DMS53 (cell line): ENCODE measurements around the gene NCAM1.
"Not testable (repeated sequence)": the region's sequence is repeated elsewhere in the genome, so short reads cannot be mapped to it uniquely, and the experiment has no call there.

Experiments
- DNase-seq: peaks from one replicate; lab custom pipeline; 2025; lab: John Stamatoyannopoulos, UW

Gene NCAM1

DNA sequence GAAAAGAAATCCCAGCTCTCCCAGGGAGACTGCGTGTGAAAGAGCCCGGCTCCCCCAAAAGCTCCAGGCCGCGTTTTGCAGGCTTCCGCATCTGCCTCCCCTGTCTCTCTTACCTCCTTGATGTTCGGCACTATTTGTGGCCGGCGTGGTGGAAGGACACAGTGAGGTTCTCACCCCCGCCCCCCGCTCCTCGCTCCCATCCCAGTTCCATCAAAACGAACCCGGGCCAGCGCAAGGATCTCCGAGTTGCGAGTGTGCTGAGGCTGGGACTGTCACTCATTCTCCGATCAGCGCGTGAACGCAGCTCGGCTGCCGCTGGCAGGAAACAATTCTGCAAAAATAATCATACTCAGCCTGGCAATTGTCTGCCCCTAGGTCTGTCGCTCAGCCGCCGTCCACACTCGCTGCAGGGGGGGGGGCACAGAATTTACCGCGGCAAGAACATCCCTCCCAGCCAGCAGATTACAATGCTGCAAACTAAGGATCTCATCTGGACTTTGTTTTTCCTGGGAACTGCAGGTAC is at the start of gene NCAM1:
Gene NCAM1 (plus strand): TSS at position 275 of the 523 bp plus-strand sequence.
- DNase-seq = peak; percentile 98

DNA sequence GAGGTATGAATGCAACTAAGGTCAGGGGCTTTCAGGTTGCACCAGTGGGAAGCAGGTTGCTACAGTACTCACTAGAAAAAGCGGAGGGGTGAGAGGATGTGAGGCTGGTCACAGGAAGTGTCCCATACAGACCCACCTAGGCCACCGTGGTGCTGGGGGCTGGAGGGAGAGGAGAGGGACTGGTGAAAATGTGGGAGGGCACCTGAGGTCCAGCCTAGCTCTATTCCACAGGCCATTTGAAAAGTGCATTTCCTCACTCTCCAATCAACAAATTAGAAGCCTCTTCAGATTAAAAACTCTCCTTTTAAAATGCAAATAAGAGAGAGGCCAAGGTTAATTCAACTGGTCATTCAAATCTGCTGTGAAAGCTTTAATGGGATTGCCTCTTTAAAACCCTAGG is 38.6 kb upstream of the NCAM1 start:
- no peak for DNase-seq

DNA sequence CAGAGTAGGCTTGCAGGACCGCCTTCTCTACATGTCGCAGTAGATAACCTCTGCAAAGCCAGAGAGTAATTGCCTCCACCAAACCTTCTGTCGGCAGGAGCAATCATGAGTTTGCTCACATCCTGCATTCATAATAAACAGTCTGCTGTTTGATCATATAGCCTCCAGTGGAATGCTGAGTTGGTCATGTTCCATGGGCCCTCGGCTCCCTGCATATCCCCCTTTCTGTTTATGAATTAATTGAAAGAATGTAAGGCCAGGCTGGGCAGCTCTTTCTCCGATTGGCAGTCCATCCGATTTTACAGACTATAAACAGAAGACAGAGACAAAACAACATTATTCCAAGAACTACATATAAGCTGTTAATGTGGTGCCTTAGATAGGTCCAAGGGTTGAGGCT is 36.4 kb upstream of the NCAM1 start:
- not testable (repeated sequence) for DNase-seq

DNA sequence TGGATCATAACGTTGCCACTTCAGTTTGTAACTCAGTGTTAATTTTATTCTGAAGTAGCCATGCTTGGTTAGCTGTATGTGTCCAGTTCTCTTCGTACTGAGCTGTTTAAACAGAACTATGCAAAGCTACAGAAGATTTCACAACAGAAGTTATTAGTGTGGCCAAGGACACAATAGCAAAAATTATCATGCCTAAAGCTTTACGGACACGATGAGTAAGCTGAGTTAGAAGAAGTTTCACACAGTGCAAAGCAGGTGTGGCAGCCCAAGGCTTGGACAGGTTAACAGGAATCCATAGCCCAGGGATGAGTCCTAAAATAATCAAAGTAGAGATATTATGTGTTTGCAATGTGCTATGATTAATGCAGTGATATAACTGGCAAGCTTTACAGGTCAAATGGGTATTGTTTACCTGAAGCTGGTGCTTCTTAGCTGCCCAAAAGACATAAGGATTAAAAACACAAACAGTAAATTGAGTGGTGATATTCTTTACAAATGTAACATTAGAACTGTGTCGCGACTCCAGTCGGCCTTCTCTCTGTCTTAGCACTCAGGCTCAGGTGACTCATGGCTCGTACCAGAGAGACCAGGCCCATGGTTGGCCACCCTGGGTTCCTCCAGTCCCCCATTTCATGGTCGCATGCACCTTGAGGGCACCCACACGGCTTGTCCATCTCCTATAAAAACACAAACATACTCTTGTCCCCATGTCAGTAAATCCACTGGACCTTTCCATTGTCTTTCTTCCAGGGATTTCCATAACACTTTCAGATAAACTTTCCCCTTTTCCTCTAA is 35.5 kb upstream of the NCAM1 start:
- DNase-seq = no peak

DNA sequence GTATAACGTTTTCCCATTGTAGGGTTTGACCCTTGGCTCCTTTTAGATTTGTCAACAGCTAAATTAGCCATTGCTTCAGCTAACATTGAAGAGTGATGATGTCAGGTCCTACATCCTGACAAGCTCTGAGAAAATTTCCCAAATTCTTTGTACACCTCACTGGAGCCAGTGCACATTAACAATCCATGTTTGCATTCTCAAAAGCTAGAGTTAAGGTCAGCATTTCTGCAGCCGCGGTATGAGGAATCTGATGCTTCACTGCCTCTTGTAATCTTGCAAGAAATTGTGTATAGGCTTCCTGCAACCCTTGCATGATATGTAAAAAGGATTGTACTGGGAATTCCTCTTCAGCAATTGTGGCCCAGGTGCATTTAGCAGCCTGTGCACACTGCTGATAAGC is 33.1 kb upstream of the NCAM1 start:
- no peak for DNase-seq

DNA sequence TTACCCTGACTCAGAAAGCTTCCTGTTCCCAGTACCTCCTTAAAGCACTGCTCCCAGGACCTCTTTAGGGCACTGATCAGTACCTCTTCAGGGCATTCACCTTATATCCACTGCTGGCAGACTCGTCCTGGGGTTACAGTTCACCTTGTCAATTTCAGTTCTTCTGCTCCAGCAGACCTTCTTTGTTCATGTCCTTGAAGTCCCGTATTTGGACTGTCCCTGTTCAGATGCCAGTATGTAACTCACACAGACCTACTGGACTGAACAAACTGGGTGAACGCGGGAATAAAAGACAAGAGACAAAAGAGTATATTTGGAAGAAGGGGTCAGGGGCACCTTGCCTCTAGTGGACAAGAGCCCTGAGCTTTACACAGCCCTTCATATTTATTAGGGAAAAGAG is 31.8 kb upstream of the NCAM1 start:
- DNase-seq = no peak

DNA sequence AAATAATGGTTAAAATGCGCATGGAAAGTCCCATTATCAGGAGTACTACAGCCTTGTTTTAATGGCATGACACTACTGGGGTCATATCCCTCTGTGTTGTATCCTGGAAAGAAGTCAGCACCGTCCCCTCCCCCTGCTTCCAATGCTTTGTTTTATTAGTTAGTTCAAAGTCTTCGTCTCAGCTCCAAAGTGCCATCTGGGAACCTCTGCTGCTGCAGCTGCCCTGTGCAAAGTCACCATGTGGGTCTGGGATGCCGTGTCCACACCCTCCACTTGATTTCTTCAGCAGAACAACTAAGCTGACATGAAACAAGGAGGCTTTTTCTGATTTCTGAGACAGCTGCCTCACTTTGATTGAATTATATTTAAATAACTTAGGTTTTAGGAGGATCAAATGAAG is 29.5 kb upstream of the NCAM1 start:
- DNase-seq = no peak

DNA sequence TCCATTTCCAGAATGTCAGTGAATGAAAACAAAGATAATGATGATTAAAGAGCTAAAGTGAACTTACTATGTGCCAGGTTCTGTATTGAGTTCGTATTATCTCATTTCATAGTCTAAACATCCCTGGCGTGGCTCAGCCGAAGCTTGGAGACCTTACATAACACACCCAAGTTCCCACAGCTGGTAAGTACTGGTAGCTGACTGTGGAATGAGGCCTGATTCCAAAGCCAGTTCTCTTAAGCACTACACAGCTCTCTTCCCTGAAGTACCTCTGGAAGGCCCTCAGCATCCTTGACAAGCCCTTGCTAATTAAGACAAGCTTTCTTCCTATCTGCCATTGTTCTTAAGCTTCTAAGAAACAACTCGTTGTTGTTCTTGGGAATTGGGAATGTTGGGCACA is 28.6 kb upstream of the NCAM1 start:
- no peak for DNase-seq

DNA sequence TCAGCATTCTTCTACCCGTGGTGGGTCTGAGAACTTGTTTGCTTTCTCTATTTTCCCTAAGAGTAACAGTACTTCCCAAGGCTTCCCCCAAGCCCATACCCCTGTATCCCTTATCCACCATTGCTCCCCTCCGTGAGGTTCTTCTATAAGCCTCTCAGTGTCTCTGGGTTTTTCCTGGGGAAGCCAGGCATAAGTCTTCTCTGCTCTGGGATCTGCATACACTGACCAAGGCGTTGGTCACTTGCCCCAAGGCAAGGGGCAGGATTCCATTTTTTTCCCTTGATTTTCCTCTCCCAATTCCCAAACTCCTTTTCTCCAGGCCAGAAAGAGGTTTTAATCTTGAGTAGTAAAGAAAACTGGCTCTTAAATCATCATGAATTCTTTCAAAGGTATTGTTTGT is 27.2 kb upstream of the NCAM1 start:
- no peak for DNase-seq

DNA sequence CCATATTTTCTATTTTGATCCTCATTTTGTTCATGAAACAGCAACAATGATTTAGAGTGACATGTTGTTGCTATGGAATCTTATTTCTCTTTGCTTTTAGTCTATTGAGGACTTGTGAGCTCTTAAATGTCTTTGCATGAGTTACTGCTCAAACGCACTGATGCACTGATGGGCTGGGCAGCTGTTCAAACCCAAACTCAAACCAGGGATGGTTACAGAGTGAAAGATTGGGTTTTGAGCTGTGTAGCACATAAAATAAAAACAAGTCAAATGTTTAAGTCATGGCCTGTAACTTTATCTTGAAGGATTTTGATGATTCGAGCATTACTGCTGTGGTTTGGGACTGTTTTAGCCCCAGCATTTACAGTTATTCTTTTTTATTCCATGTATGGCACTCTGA is 20.1 kb upstream of the NCAM1 start:
- no peak for DNase-seq

DNA sequence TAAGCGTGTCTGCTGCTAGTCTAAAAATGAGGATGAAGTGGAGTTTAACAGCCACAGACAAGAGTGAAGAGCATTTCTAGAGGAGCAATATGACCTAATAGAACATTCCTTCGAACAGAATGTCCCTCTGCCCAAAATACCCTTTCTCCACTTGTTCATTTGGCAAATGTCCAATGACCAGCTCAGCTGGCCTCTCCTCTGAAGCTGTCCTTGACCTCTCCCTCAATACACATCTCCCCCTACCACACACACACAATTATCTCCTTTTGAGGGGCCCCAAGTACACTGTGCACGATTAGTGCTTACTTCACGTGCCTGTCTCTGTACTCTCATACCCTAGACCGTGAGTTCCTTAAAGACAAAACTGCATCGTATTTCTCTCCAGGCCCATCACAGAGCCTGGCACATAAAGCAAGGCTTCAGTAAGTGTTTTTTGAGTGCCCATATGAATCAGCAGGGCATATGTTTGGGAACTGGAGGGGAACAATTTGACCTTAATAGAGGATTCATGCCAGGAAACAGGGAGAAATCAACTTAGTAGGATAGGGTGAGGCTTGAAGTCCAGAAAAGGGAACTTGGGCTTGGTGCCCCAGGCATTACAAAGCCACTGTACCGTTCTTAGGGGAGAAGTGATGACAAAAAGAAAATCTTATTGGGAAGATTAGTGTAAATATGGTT is 18.1 kb upstream of the NCAM1 start:
- no peak for DNase-seq

DNA sequence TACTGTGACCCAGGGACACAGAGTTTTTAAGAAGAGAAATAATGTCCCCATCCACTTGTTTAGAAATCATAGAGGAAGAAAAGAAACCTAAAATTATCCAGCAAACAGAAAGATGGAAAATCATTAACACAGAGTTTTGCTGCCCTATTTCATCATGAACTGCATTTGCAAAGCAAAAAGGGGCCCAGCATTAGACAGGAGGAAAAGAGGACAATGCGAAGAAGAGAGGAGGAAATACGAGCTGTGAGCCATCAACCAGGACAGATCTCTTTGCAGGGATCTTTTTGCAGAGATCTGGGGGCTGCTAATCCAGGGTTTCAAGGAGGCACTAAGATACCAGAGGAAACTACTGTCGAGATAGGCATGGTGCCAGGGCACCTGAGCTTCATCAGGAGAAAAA is 14.4 kb upstream of the NCAM1 start:
- DNase-seq = no peak

DNA sequence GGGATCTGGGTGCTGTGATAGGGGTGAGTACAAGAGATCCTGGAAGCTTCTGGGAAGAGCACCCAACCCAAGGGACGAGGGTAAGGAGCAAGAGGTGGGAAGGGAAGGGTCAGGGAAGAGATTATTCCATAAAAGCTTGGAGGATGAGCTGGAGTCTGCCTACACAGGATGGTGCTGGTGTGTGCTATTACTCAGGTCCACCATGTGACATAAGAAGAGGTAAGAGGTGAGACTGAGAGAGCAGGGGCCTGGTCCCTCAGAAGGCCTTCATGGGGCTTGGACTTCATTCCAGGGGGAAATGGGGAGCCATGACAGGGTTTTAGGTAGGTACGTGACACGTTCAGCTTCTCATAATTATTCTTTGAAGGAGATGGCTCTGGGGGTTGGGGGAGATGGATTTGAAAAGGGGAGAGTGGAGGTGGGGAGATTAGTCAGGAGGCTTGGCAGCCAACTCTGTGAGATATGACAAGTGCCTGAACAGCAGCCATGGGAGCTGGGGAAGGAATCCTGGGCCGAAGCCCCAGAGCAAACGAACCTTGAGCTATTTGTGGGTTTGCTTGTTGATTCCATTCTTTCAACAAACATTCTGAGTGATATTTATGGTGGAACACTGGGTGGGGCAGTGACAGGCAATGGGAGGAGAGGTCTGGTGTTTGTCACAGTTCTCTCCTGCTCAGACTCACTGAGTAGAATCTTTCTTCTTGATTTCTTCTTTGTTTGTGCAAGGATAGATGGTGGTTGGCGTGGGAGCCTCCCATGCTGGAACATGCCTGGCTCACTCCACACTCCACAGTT is 11.2 kb upstream of the NCAM1 start:
- no peak for DNase-seq

DNA sequence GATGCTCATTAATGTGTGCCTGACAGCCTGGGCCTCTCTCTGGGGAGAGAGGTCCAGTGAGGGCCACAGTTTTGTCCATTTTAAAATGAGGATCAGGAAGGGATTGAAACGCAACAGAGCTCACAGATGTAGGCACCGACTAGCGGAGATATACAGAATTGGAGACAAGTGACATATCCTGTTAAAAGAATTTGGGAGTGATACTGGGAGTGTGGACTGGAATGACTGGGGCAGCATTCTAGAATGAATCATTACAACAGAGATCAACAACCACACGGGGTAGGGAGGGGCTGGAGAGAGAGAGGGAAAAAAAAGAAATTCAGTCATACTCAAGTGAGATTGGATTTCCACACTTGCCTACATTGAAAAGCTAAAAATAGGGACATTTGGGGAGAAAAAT is 2.5 kb upstream of the NCAM1 start:
- no peak for DNase-seq

DNA sequence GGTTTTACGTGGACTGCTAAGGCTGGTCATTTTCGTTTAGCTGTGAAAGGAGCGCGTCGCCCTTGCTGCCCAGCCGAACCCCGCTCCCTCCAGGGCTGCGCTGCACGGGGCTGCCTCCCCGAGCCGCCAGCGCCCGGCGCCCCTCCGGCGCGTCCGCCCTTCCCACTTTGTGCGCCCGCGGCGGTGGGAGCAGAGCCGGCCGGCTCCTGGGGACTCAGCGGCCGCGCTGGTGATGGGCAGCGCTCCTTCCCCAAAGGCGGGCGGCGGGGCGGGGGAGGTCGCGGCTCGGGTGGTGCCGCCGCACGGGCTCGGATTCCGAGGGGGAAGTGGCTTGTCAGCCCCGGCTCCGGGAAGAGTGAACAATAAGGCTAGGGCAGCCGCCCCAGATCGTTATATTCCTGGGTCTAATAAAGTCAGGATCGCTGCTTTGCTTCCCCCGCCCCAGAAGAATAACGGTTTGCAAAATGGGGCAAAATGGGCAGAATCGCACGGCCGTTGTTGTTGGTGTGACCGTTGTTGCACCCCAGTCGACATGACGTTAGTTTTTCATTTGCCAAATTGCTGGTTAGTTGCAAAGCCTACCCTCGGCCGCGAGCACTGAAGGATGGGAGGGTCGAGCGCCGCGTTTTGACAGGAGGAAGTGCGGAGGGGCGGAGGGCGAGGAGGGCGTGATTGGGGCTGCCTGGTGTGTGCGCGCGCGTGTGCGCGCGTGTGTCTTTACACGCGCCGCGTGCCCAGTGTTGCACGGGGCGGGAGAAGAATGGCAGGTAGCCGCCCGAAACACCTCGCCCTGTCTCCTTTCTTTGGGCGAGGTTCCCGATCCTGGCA is 745 bp downstream of the NCAM1 start:
- DNase-seq = peak; percentile 76

DNA sequence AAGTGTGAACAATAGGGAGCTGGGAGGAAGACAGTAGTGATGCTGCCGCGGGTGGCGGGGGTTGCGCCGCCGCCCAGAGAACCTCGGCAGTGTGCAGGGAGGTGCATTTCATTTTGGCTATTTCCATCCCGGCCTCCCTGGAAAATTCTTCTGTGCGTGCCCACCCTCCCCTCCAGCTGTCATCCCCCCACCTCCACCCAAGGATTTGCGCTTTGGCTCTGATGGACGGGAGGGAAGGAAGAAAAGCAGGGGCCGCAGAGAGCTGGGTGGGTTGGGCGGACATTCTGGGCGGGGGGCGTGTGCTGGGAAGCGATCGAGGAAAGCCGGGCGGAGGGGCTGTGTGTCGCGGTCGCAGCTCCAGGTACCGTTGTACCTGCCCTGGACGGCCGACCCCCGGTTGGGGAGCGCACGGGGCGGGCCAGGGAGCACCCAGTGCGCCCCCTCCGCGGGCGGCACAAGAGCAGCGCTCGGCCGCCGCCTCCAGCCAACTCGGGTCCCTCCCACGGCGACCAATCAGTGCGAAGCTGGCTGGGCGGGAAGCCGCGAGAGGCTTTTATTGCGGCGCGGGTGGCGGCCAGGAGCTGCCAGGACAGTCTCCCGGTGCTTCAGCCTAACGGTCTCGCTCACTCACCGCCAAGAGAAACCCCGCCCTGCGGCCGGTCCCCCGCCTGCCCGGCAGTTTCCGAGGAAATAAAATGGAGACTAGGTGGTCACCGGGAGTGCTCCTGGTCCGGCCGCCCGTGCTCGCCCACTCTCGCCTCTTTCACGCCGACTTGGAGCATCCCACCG is 1.6 kb downstream of the NCAM1 start:
- peak; percentile 92 for DNase-seq

DNA sequence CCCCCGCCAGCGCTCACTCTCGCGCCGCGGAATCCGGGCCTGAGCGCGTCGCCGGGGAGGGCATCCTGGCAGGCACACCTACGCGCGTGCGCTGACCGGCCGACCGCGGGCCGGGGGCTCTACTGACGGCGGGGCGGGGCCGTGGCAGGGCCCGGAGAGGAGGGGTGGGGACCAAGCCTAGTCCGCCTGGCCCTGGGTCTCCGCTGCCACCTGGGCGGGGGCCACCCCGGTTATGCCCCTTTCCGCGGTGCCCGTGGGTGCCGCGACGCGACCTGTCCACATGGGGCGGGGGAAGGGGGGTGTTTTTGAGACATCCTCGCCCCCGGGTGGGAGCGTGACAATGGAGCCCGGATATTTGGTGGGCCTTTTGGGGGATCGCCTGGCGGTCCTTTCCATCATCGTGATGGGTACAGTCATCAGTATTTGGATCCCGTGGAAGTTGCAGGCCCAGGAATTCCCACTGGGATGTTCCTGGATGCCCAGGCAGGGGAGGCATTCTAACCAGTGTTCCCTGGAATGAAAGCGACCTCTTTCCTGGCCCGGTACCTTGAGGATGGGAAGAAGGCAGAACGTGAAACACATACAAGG is 2.2 kb downstream of the NCAM1 start:
- DNase-seq = peak; percentile 80

DNA sequence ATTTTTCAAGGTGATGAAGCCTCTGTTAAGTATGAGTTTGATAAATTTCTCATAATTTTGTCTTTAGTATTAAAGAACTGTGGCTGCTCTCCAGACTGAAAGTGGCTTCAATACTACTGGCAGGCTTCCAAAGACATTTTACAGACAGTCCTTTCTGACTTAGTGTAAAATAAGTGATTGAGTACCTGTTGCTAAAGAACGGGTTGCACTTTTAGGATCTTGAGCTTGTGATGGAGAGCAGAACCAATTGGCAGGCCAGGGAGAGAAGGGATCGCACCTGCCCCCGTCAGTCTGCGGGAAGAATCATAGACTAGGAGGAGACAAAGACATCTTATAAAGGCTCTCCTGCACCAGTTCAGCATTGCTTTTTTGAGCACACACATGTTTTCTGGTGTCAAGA is 4.4 kb downstream of the NCAM1 start:
- peak; percentile 5 for DNase-seq

DNA sequence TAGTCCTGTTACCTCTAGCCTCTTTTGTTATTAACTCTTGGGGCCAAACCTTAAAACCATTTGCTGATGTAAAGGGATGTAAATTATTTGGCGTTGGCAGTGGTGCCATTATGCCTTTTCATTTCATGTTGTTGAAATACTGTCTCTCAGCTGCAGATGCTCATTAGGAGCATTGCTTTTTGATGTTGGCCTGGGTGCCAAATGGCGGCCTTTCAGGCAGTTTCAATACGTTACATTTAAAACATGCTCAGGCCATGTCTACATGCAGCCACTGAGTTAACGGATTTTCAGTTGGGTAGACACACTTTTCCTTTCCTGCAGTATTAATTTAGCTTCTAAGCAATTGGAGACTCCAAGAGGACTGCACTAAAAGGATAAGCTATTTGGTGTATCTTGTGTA is 5.3 kb downstream of the NCAM1 start:
- DNase-seq = no peak

DNA sequence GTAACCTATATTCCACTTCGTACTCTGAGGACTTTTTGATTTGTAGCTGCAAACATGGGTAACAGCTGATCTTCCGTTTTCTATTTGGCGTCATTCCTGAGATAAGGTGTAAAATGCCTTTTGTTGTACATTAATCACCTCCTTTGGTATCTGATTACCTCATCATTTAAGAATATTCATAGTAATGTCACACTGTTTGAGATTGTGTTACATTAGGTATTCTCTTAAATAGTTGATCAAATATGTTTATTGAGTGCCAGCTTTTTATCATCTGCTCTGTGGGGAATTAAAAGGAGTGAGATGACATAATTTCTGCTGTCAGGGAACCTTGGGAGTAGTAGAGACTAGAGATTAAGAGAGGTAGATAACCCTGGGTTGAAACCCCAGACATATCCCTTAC is 5.9 kb downstream of the NCAM1 start:
- DNase-seq = no peak
